AG10803 (cell line): Measurements from ENCODE around the gene UBR4.

Source experiments
- DNase-seq: peaks from one replicate; pipeline ENCODE4 v3.0.0; 2010; ENCODE audit warnings: low read depth
- H3K4me3 ChIP-seq: 2 replicates; pipeline ENCODE4 v1.5.1; 2011; ENCODE audit warnings: mild to moderate bottlenecking, low read length, control low read depth
- CTCF ChIP-seq: conservative IDR thresholded peaks from 2 replicates; pipeline ENCODE4 v1.5.1; 2011; ENCODE audit warnings: mild to moderate bottlenecking, low read length, control low read depth, inconsistent platforms

UBR4 gene

GRCh38 chr1:19061798-19062197, 148.3 kb downstream of the UBR4 start:
- TF ChIP-seq CTCF, result no peak

GRCh38 chr1:19061343-19061742, 148.7 kb downstream of the UBR4 start:
- DNase-seq, result no peak
- H3K4me3 ChIP-seq, result no peak overlapping the region
- TF ChIP-seq CTCF, result no peak

More at GRCh38 chr1:19061798-19062197, 148.3 kb downstream of the UBR4 start:
- no peak overlapping the region for H3K4me3 ChIP-seq
- DNase-seq, result no peak

GRCh38 chr1:19059773-19060172, 150.3 kb downstream of the UBR4 start:
- no peak overlapping the region for H3K4me3 ChIP-seq
- TF ChIP-seq CTCF, result no peak
- no peak for DNase-seq

GRCh38 chr1:19058476-19058797, 151.6 kb downstream of the UBR4 start:
- no peak overlapping the region for H3K4me3 ChIP-seq
- DNase-seq, result no peak
- no peak for TF ChIP-seq CTCF

- H3K4me3 ChIP-seq, result no peak overlapping the region
- DNase-seq, result no peak
- no peak for TF ChIP-seq CTCF
Observed at GRCh38 chr1:19057784-19058475, 152.1 kb downstream of the UBR4 start.

- TF ChIP-seq CTCF, result no peak
- no peak for DNase-seq
- H3K4me3 ChIP-seq, result no peak overlapping the region
Observed at GRCh38 chr1:19057182-19057779, 152.8 kb downstream of the UBR4 start.

- no peak overlapping the region for H3K4me3 ChIP-seq
- DNase-seq, result no peak
- TF ChIP-seq CTCF, result no peak
Observed at GRCh38 chr1:19055701-19056100, 154.4 kb downstream of the UBR4 start.
